PFSK-1 (cell line): ENCODE measurements around the gene SMARCC1.

Experiments
- FOXP2 ChIP-seq: optimal IDR thresholded peaks from 2 replicates; pipeline ENCODE3; 2011; ENCODE audit warnings: borderline replicate concordance, control low read depth, inconsistent platforms; ENCODE audit not compliant: insufficient read depth; ENCODE audit errors: extremely low read length, extremely low read depth
- POLR2AphosphoS5 ChIP-seq: IDR thresholded peaks from 2 replicates; pipeline ENCODE4 v1.6.1; 2012; ENCODE audit warnings: low read depth, mild to moderate bottlenecking, control low read depth, low read length, moderate library complexity
- SIN3A ChIP-seq: IDR thresholded peaks from 2 replicates; pipeline ENCODE4 v1.6.1; 2012; ENCODE audit warnings: mild to moderate bottlenecking, low read length, moderate library complexity, borderline replicate concordance; ENCODE audit not compliant: insufficient read depth
- TAF1 ChIP-seq: IDR thresholded peaks from 2 replicates; pipeline ENCODE4 v1.6.1; 2012; ENCODE audit warnings: low read length, control low read depth, borderline replicate concordance; ENCODE audit not compliant: insufficient read depth
- TF ChIP-seq, protein P1 (sequence below), 2 experiments: IDR thresholded peaks; 2 replicates each; pipeline versions ENCODE4 v1.6.1 to v1.8.0; 2011 to 2012; ENCODE audit warnings: low read depth in 2 of 2, low read length in 2 of 2, control low read depth in 1 of 2, inconsistent platforms in 1 of 2, mild to moderate bottlenecking in 1 of 2, moderate library complexity in 1 of 2; ENCODE audit not compliant: insufficient read depth in 1 of 2

Gene SMARCC1

DNA sequence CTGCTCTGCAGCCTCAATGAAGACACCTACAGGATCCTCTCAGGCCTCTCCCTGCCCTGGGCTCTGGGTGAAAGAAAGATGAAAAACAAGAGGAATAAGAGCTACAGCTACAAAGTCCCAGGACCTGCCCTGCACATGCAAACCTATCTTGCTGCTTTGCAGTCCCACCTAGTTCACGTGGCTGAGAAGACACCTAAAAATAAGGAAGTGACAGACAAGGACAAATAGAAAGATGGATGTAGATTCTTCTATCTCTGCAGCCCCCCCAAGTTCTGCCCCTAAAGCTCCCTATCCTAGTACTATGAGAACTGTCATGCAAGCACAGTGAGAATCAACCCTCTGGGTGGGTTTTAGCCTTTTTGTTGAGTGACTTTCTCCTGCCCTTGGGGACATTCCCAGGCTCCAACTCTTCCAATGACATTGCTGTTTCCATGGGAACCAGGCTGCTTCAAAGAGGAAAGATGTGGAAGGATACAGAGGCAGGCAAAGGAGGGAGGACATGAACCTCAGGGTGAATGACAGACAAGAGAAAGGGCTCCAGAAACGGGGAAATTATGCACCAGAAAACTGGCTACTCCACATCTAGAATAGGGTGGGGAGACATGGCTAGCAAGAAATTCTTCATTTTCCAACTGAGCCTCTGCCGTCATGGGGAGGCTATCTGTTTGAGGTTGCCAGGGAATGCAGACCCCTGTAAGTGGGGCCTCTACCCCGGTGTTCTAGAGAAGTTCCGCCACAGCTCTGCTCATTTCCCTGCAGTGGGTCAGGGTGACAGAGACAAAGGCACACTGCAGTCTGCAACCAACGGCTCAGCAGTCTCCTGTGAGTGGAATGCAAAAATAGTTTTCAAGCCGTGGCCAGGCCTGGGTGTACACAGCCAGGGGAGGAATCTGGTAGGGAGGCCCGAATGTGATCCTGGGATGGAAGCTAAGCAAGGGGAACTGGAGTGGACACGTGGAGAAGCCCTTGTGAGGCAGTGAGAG, 208.2 kb downstream of the SMARCC1 start:
- TF ChIP-seq FOXP2 (no peak), POLR2AphosphoS5 (no peak), SIN3A (no peak), TAF1 (no peak)
- TF ChIP-seq, protein P1, sequence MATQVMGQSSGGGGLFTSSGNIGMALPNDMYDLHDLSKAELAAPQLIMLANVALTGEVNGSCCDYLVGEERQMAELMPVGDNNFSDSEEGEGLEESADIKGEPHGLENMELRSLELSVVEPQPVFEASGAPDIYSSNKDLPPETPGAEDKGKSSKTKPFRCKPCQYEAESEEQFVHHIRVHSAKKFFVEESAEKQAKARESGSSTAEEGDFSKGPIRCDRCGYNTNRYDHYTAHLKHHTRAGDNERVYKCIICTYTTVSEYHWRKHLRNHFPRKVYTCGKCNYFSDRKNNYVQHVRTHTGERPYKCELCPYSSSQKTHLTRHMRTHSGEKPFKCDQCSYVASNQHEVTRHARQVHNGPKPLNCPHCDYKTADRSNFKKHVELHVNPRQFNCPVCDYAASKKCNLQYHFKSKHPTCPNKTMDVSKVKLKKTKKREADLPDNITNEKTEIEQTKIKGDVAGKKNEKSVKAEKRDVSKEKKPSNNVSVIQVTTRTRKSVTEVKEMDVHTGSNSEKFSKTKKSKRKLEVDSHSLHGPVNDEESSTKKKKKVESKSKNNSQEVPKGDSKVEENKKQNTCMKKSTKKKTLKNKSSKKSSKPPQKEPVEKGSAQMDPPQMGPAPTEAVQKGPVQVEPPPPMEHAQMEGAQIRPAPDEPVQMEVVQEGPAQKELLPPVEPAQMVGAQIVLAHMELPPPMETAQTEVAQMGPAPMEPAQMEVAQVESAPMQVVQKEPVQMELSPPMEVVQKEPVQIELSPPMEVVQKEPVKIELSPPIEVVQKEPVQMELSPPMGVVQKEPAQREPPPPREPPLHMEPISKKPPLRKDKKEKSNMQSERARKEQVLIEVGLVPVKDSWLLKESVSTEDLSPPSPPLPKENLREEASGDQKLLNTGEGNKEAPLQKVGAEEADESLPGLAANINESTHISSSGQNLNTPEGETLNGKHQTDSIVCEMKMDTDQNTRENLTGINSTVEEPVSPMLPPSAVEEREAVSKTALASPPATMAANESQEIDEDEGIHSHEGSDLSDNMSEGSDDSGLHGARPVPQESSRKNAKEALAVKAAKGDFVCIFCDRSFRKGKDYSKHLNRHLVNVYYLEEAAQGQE (IDR thresholded peaks at IDR 0.05; ENCODE audit: insufficient read depth in 1 of 2, low read depth in 2 of 2, low read length in 2 of 2): no peak

DNA sequence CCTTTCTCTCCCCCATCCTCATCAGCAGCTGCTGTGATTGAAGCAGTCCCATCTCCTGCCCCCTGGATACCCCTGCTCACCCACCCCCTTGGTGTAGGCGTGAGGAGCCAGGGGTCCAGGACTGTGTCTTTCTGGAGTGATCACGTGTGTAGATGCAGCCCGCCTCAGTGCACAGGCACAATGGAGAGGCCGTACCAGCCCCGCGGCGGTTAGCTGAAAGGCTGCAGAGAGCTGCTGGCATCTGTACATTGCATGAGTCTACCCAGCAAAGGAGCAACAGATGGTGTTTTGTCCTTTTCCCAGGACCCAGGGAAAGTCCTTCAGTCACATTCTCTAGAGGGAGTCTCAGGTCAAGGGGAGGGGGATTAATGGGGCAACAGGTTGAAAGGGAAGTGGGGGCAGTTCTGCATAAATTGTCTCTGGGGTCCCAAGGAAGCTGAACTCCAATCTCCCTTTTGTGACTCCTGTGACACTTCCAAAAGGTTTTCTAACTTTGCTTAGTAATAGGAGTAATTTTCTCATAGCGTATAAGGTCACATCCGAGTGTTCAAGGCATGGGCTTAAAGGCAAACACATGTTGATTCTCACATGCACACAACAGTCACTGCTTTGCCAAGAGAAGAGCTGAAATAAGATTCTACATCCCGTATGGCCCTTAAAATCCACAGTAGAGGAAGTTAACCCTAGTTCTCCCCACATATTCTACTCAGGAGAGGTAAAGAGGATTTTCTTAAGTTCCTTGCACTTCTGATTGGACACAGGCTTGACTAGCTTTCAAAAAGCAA, 210.1 kb downstream of the SMARCC1 start:
- no peak for TF ChIP-seq POLR2AphosphoS5
- no peak for TF ChIP-seq TAF1
- no peak for TF ChIP-seq SIN3A
- TF ChIP-seq, protein P1 (IDR thresholded peaks at IDR 0.05; ENCODE audit: insufficient read depth in 1 of 2, low read depth in 2 of 2, low read length in 2 of 2): no peak
- TF ChIP-seq FOXP2: no peak

DNA sequence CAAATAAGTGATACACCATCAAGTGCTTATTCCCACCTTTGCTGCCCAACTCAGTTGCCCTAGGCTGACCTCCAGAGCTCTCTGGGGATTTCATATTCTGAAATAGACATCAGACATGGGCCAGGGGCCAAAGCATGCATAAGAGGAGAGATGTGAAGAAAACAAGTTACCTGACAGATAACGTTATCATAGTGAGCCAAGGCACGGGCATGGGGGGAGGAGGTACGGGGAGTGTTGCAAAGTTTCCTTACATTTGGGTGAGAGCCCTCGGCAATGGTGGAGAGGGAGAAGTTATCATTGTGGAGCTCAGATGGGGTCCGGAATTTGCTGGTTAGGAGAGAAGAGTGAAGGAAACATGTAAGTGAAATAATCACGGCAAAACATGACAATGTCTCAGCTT, 212.8 kb downstream of the SMARCC1 start:
- no peak for TF ChIP-seq TAF1
- TF ChIP-seq, protein P1 (IDR thresholded peaks at IDR 0.05; ENCODE audit: insufficient read depth in 1 of 2, low read depth in 2 of 2, low read length in 2 of 2): no peak
- TF ChIP-seq SIN3A: no peak
- no peak for TF ChIP-seq FOXP2
- no peak for TF ChIP-seq POLR2AphosphoS5

DNA sequence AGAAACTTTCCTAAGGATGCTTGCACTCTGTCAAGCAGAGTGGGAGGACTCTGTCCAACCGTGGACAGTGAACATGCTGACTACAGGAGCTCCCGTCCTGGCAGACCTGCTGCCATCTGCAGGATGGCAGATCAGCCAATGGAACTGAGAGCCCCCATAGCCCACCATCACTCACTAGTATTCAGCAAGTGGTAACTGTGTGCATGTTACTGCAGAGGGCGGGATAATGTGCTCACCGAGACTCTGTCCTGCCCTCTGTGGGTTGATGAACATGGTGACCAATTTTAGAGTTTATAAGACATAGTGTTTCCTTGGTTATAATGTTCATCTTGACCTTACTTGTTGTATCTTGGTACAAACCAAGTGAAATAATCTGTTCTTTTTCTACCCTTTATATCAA, 214.5 kb downstream of the SMARCC1 start:
- TF ChIP-seq POLR2AphosphoS5: no peak
- TF ChIP-seq, protein P1 (IDR thresholded peaks at IDR 0.05; ENCODE audit: insufficient read depth in 1 of 2, low read depth in 2 of 2, low read length in 2 of 2): no peak
- TF ChIP-seq SIN3A: no peak
- no peak for TF ChIP-seq FOXP2
- no peak for TF ChIP-seq TAF1
